PC-3 (cell line): ENCODE results near the gene SELENOV. TPM values are rescaled to one million over a fixed set of nuclear protein-coding genes. Genes with fewer than 3 reads are reported as not detected.

ENCODE experiments used
- ATAC-seq: fragments of 200-7000 bp; cut with Tn5 transposase; 2 replicates; pipeline ENCODE4 v1.9.1; 2020; ENCODE audit warnings: mild to moderate bottlenecking, moderate library complexity
- BruUV-seq: library from RNA; stranded (reverse); fragments of 400-500 nt; replicated peaks from 2 replicates; lab custom pipeline; 2021; lab: Mats Ljungman, UMichigan
- CTCF ChIA-PET: fragments of 300-600 bp; sonication (Branson Sonifier 250); formaldehyde crosslinking; loops from one replicate; lab custom pipeline; 2022; ENCODE audit warnings: antibody characterized with exemption; lab: Charles Lee
- POLR2A ChIA-PET: fragments of 300-600 bp; sonication (Branson Sonifier 250); formaldehyde crosslinking; loops from one replicate; lab custom pipeline; 2022; ENCODE audit warnings: antibody characterized with exemption; ENCODE audit not compliant: unreplicated experiment; lab: Charles Lee
- DNase-seq: peaks from one replicate; pipeline ENCODE4 v3.0.0-alpha.2; 2015
- H2AFZ ChIP-seq: fragments of 300-600 bp; sonication (generic); 2 replicates; pipeline ENCODE4 v1.6.0; 2016; ENCODE audit warnings: antibody characterized with exemption, low read length
- H3F3A ChIP-seq: fragments of 300-600 bp; sonication (generic); one replicate; pipeline ENCODE4 v1.6.0; 2017; ENCODE audit warnings: antibody characterized with exemption, low read length, control low read depth, mild to moderate bottlenecking; ENCODE audit not compliant: unreplicated experiment
- H3K27ac ChIP-seq: fragments of 300-600 bp; sonication (generic); 2 replicates; pipeline ENCODE4 v1.5.1; 2016; ENCODE audit warnings: mild to moderate bottlenecking, low read length
- H3K27me3 ChIP-seq: fragments of 300-600 bp; sonication (generic); 2 replicates; pipeline ENCODE4 v1.6.1; 2016; ENCODE audit warnings: low read length, mixed read lengths
- H3K36me3 ChIP-seq: fragments of 300-600 bp; sonication (generic); 2 replicates; pipeline ENCODE4 v1.6.1; 2016; ENCODE audit warnings: low read depth, mixed run types, low read length, mixed read lengths
- H3K4me1 ChIP-seq: fragments of 300-600 bp; sonication (generic); 2 replicates; pipeline ENCODE4 v1.5.1; 2016; ENCODE audit warnings: low read length; ENCODE audit not compliant: insufficient read depth
- H3K4me2 ChIP-seq: fragments of 300-600 bp; sonication (generic); 2 replicates; pipeline ENCODE4 v1.6.0; 2016; ENCODE audit warnings: low read length
- H3K4me3 ChIP-seq: fragments of 300-600 bp; sonication (generic); 2 replicates; pipeline ENCODE4 v1.5.1; 2016; ENCODE audit warnings: mild to moderate bottlenecking, low read length, mixed read lengths
- H3K79me2 ChIP-seq: fragments of 300-600 bp; sonication (generic); 2 replicates; pipeline ENCODE4 v1.6.1; 2017; ENCODE audit warnings: low read length, mixed read lengths
- H3K9ac ChIP-seq: fragments of 300-600 bp; sonication (generic); 2 replicates; pipeline ENCODE4 v1.6.0; 2016; ENCODE audit warnings: mild to moderate bottlenecking, low read length
- H3K9me2 ChIP-seq: fragments of 300-600 bp; sonication (generic); replicated peaks from 2 replicates; pipeline ENCODE4 v1.6.1; 2016; ENCODE audit warnings: mixed run types, low read length, mixed read lengths
- H3K9me3 ChIP-seq: fragments of 300-600 bp; sonication (generic); 2 replicates; pipeline ENCODE4 v1.6.1; 2016; ENCODE audit warnings: low read length, mixed read lengths
- H4K20me1 ChIP-seq: fragments of 300-600 bp; sonication (generic); 2 replicates; pipeline ENCODE4 v1.6.1; 2016; ENCODE audit warnings: low read length, mixed read lengths
- EZH2 ChIP-seq: fragments of 300-600 bp; sonication (generic); IDR thresholded peaks from one replicate; pipeline ENCODE4 v1.6.1; 2017; ENCODE audit warnings: antibody characterized with exemption, mild to moderate bottlenecking, low read length; ENCODE audit not compliant: unreplicated experiment
- EZH2phosphoT487 ChIP-seq: fragments of 300-600 bp; sonication (generic); IDR thresholded peaks from 2 replicates; pipeline ENCODE4 v1.6.1; 2018; ENCODE audit warnings: mild to moderate bottlenecking, antibody characterized with exemption, low read length, borderline replicate concordance
- intact Hi-C: fragments of 100-400 bp; cut with micrococcal nuclease; formaldehyde crosslinking; loops from 2 replicates; pipeline ENCODE4 v1.9.0; 2023
- total RNA-seq: library from RNA; depleted of rRNA; stranded (reverse); fragments of >200 nt; gene quantifications from 2 replicates; pipeline ENCODE4 v1.2.3, GENCODE V29; 2014
- TF ChIP-seq, protein P1 (sequence below): fragments of 300-600 bp; sonication (generic); conservative IDR thresholded peaks from 2 replicates; pipeline ENCODE4 v1.5.1; 2017; ENCODE audit warnings: antibody characterized with exemption, low read depth, mild to moderate bottlenecking, low read length

SELENOV gene
- total RNA-seq, 1 experiment from 2014 or later, result not detected

- H3K9ac ChIP-seq, result peak within 1 kb of the TSS; percentile 93
- no peaks in the 10 kb centered on the region for H3F3A ChIP-seq
- ATAC-seq (peak; percentile 93), DNase-seq (peak; percentile 93)
- BruUV-seq, result TSS peak; percentile 75
- H3K27me3 ChIP-seq, result no peaks in the 10 kb centered on the region
- no peaks in the 10 kb centered on the region for H3K9me3 ChIP-seq
- TF ChIP-seq EZH2, result no peak
- TF ChIP-seq EZH2phosphoT487, result no peak
- TF ChIP-seq, protein P1, sequence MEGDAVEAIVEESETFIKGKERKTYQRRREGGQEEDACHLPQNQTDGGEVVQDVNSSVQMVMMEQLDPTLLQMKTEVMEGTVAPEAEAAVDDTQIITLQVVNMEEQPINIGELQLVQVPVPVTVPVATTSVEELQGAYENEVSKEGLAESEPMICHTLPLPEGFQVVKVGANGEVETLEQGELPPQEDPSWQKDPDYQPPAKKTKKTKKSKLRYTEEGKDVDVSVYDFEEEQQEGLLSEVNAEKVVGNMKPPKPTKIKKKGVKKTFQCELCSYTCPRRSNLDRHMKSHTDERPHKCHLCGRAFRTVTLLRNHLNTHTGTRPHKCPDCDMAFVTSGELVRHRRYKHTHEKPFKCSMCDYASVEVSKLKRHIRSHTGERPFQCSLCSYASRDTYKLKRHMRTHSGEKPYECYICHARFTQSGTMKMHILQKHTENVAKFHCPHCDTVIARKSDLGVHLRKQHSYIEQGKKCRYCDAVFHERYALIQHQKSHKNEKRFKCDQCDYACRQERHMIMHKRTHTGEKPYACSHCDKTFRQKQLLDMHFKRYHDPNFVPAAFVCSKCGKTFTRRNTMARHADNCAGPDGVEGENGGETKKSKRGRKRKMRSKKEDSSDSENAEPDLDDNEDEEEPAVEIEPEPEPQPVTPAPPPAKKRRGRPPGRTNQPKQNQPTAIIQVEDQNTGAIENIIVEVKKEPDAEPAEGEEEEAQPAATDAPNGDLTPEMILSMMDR, result no peak
- peaks cover 25% of the 10 kb centered on the region for H3K79me2 ChIP-seq
- peak within 1 kb of the TSS; percentile 84 for H3K4me3 ChIP-seq
- intact Hi-C loops, result no loop called here
- peak within 1 kb of the TSS; percentile 67 for H2AFZ ChIP-seq
- H3K9me2 ChIP-seq, result no peaks in the 10 kb centered on the region
- peak within 1 kb of the TSS; percentile 90 for H3K4me2 ChIP-seq
- H3K4me1 ChIP-seq, result peaks cover 7% of the 10 kb centered on the region
- H4K20me1 ChIP-seq, result no peaks in the 10 kb centered on the region
- no peaks in the 10 kb centered on the region; the same call in 1 of the 2 replicates for H3K36me3 ChIP-seq
- ChIA-PET POLR2A (interaction anchor here (0.6 kb wide), 1 partner anchor 17 kb away, joined by 21 read pairs; no protein-coding TSS in a partner anchor), CTCF (no interaction called here)
- peak within 1 kb of the TSS; percentile 56 for H3K27ac ChIP-seq
These were observed 34.4 kb upstream of the SELENOV start, which contains the start of gene TIMM50 for GRCh38 chr19:39480337-39481228. Gene TIMM50 (plus strand): TSS chr19:39480838. CDS start chr19:39480854, 16 bp downstream.

- peak overlapping the region; percentile 45; the same call in 1 of the 2 replicates for H2AFZ ChIP-seq
- H3K79me2 ChIP-seq, result peaks cover 25% of the 10 kb centered on the region
- TF ChIP-seq EZH2 (no peak), EZH2phosphoT487 (no peak)
- TF ChIP-seq, protein P1, result no peak
- no peak for DNase-seq
- peak overlapping the region; percentile 56 for H3K27ac ChIP-seq
- no peaks in the 10 kb centered on the region for H3K9me2 ChIP-seq
- H3K36me3 ChIP-seq, result no peaks in the 10 kb centered on the region; the same call in 1 of the 2 replicates
- H3K27me3 ChIP-seq, result no peaks in the 10 kb centered on the region
- intact Hi-C loops, result no loop called here
- ChIA-PET CTCF (no interaction called here), POLR2A (interaction anchor here (0.6 kb wide), 1 partner anchor 18 kb away, joined by 21 read pairs; no protein-coding TSS in a partner anchor)
- peak overlapping the region; percentile 90 for H3K4me2 ChIP-seq
- ATAC-seq, result no peak; the same call in none of the 2 replicates
- peak overlapping the region; percentile 84 for H3K4me3 ChIP-seq
- H4K20me1 ChIP-seq, result no peaks in the 10 kb centered on the region
- no peaks in the 10 kb centered on the region for H3F3A ChIP-seq
- BruUV-seq, result no TSS peak
- peak overlapping the region; percentile 93 for H3K9ac ChIP-seq
- no peaks in the 10 kb centered on the region for H3K9me3 ChIP-seq
- H3K4me1 ChIP-seq, result peaks cover 7% of the 10 kb centered on the region
These were observed 33.8 kb upstream of the SELENOV start for GRCh38 chr19:39481229-39481545.

DNA sequence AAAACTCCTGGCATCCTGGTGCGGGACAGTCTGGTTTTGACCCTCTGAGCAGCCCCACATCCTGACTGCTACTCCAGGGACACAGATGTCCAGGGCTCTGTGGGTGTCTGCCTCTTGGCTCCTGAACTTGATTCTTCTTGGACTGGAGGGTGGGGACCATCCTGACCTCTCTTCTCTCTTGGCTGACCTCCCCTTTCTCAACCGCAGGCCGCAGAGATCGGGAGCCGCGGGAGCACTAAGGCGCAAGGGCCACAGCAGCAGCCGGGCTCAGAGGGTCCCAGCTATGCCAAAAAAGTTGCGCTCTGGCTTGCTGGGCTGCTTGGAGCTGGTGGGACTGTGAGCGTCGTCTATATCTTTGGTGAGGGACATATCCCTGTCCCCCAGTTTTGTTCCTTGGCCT is 33.3 kb upstream of the SELENOV start:
- intact Hi-C loops, result no loop called here
- CTCF ChIA-PET, result no interaction called here
- no TSS peak for BruUV-seq
- H3K4me2 ChIP-seq, result peak overlapping the region; percentile 90
- no peaks in the 10 kb centered on the region for H3F3A ChIP-seq
- no peaks in the 10 kb centered on the region for H3K27me3 ChIP-seq
- peak overlapping the region; percentile 84 for H3K4me3 ChIP-seq
- DNase-seq (no peak), ATAC-seq (no peak)
- no peak overlapping the region for H3K27ac ChIP-seq
- no peak for TF ChIP-seq EZH2phosphoT487
- TF ChIP-seq EZH2, result no peak
- TF ChIP-seq, protein P1, result no peak
- H3K79me2 ChIP-seq, result peaks cover 25% of the 10 kb centered on the region
- no peaks in the 10 kb centered on the region for H3K9me2 ChIP-seq
- no peaks in the 10 kb centered on the region for H3K9me3 ChIP-seq
- POLR2A ChIA-PET, result no interaction called here
- no peak overlapping the region for H2AFZ ChIP-seq
- H3K4me1 ChIP-seq, result peaks cover 7% of the 10 kb centered on the region
- H4K20me1 ChIP-seq, result no peaks in the 10 kb centered on the region
- H3K36me3 ChIP-seq, result peaks cover 5% of the 10 kb centered on the region; the same call in 1 of the 2 replicates
- H3K9ac ChIP-seq, result peak overlapping the region; percentile 93
